Activated naive CD4-positive, alpha-beta T cell treated with anti-CD3 and anti-CD28 coated beads for 36 hours (primary cell): Measurements from ENCODE around the gene DENND1A. TPM values are rescaled to one million over a fixed set of nuclear protein-coding genes. Genes with fewer than 3 reads are reported as not detected.
"Not testable (repeated sequence)": the region's sequence is repeated elsewhere in the genome, so short reads cannot be mapped to it uniquely, and the experiment has no call there.

Experiments
- CTCF ChIA-PET: fragments of 350-600 bp; sonication (Branson Sonifier 250); formaldehyde crosslinking; loops from one replicate; lab custom pipeline; 2021; ENCODE audit warnings: antibody characterized with exemption; lab: Charles Lee
- DNase-seq: peaks from one replicate; pipeline ENCODE4 v3.0.0-alpha.2; 2020
- H3K27ac Mint-ChIP-seq: one replicate; pipeline ENCODE4 v1.8.0; 2021; ENCODE audit warnings: mild to moderate bottlenecking, mixed read lengths
- H3K27me3 Mint-ChIP-seq: one replicate; pipeline ENCODE4 v1.8.0; 2021; ENCODE audit warnings: low read depth, mixed read lengths
- H3K36me3 Mint-ChIP-seq: one replicate; pipeline ENCODE4 v1.8.0; 2021; ENCODE audit warnings: low read depth, mixed read lengths
- H3K4me1 Mint-ChIP-seq: one replicate; pipeline ENCODE4 v1.8.0; 2021; ENCODE audit warnings: low read depth, mixed read lengths
- H3K4me3 Mint-ChIP-seq: one replicate; pipeline ENCODE4 v1.8.0; 2021; ENCODE audit warnings: mild to moderate bottlenecking, moderate library complexity, mixed read lengths
- H3K9me3 Mint-ChIP-seq: one replicate; pipeline ENCODE4 v1.8.0; 2021; ENCODE audit warnings: mixed read lengths
- intact Hi-C: fragments of 100-400 bp; cut with micrococcal nuclease; formaldehyde crosslinking; loops from one replicate; pipeline ENCODE4 v1.15.1; 2023
- total RNA-seq, 2 experiments: library from RNA; stranded (reverse); gene quantifications; one replicate each; pipeline ENCODE4 v1.2.3, GENCODE V29; 2021

The DENND1A gene
- total RNA-seq, 2 experiments from 2014 or later = 28.4 to 29.6 TPM

GRCh38 chr9:123339666-123340510 is 590.0 kb downstream of the DENND1A start:
- no peaks in the 10 kb centered on the region for H3K9me3 Mint-ChIP-seq
- H3K4me3 Mint-ChIP-seq = peak overlapping the region; percentile 77
- H3K4me1 Mint-ChIP-seq = peaks cover 35% of the 10 kb centered on the region
- CTCF ChIA-PET = interaction anchor here (0.7 to 3.5 kb wide), 6 partner anchors 9 to 115 kb away, joined by 3 to 19 read pairs (median 4); no protein-coding TSS in a partner anchor
- peak overlapping the region; percentile 97 for H3K27ac Mint-ChIP-seq
- no peaks in the 10 kb centered on the region for H3K27me3 Mint-ChIP-seq
- DNase-seq = peak; percentile 85
- H3K36me3 Mint-ChIP-seq = no peaks in the 10 kb centered on the region
- intact Hi-C loops = loop anchor here (1.0 to 10.0 kb wide), 8 partner anchors 18 to 1215 kb away; partner anchors contain the start of genes PDCL and STRBP

- no peaks in the 10 kb centered on the region for H3K36me3 Mint-ChIP-seq
- intact Hi-C loops = loop anchor here (1.0 to 5.0 kb wide), 6 partner anchors 17 to 512 kb away; partner anchors contain the start of genes PDCL and STRBP
- peaks cover 35% of the 10 kb centered on the region for H3K4me1 Mint-ChIP-seq
- peak overlapping the region; percentile 97 for H3K27ac Mint-ChIP-seq
- H3K9me3 Mint-ChIP-seq = no peaks in the 10 kb centered on the region
- peak overlapping the region; percentile 77 for H3K4me3 Mint-ChIP-seq
- H3K27me3 Mint-ChIP-seq = no peaks in the 10 kb centered on the region
- CTCF ChIA-PET = interaction anchor here (0.5 to 3.5 kb wide), 8 partner anchors 8 to 114 kb away, joined by 3 to 19 read pairs (median 4); no protein-coding TSS in a partner anchor
- DNase-seq = peak; percentile 82
These were observed 590.9 kb downstream of the DENND1A start for GRCh38 chr9:123338710-123339665.

- Mint-ChIP-seq H3K27me3 (no peaks in the 10 kb centered on the region), H3K4me1 (peaks cover 35% of the 10 kb centered on the region), H3K9me3 (no peaks in the 10 kb centered on the region), H3K36me3 (no peaks in the 10 kb centered on the region), H3K27ac (no peak overlapping the region), H3K4me3 (no peak overlapping the region)
- intact Hi-C loops = loop anchor here (2.0 to 5.0 kb wide), 2 partner anchors 389 to 511 kb away; partner anchors contain the start of gene PDCL
- DNase-seq = no peak
- CTCF ChIA-PET = interaction anchor here (1.2 to 3.5 kb wide), 4 partner anchors 11 to 15 kb away, joined by 3 to 19 read pairs (median 5); no protein-coding TSS in a partner anchor
These were observed 592.0 kb downstream of the DENND1A start for GRCh38 chr9:123337971-123338370.

- CTCF ChIA-PET = interaction anchor here (1.2 to 1.7 kb wide), 2 partner anchors 9 to 13 kb away, joined by 3 to 5 read pairs; no protein-coding TSS in a partner anchor
- H3K36me3 Mint-ChIP-seq = no peaks in the 10 kb centered on the region
- no peak overlapping the region for H3K27ac Mint-ChIP-seq
- peaks cover 40% of the 10 kb centered on the region for H3K4me1 Mint-ChIP-seq
- no peaks in the 10 kb centered on the region for H3K27me3 Mint-ChIP-seq
- no peaks in the 10 kb centered on the region for H3K9me3 Mint-ChIP-seq
- intact Hi-C loops = loop anchor here (5.0 kb wide), 1 partner anchor 510 kb away; the partner anchor contains the start of gene PDCL
- no peak overlapping the region for H3K4me3 Mint-ChIP-seq
- no peak for DNase-seq
These were observed 593.0 kb downstream of the DENND1A start for GRCh38 chr9:123336959-123337358.

GRCh38 chr9:123336449-123336848 is 593.5 kb downstream of the DENND1A start:
- H3K4me3 Mint-ChIP-seq = no peak overlapping the region
- H3K36me3 Mint-ChIP-seq = no peaks in the 10 kb centered on the region
- CTCF ChIA-PET = interaction anchor here (1.7 kb wide), 1 partner anchor 9 kb away, joined by 5 read pairs; no protein-coding TSS in a partner anchor
- H3K4me1 Mint-ChIP-seq = peaks cover 40% of the 10 kb centered on the region
- intact Hi-C loops = loop anchor here (5.0 kb wide), 1 partner anchor 509 kb away; the partner anchor contains the start of gene PDCL
- H3K27me3 Mint-ChIP-seq = no peaks in the 10 kb centered on the region
- DNase-seq = no peak
- no peak overlapping the region for H3K27ac Mint-ChIP-seq
- no peaks in the 10 kb centered on the region for H3K9me3 Mint-ChIP-seq

GRCh38 chr9:123335986-123336329 is 594.0 kb downstream of the DENND1A start:
- intact Hi-C loops = loop anchor here (5.0 kb wide), 1 partner anchor 509 kb away; the partner anchor contains the start of gene PDCL
- Mint-ChIP-seq H3K4me3 (no peak overlapping the region), H3K4me1 (peaks cover 36% of the 10 kb centered on the region)

GRCh38 chr9:123335193-123335985 is 594.5 kb downstream of the DENND1A start:
- H3K4me1 Mint-ChIP-seq = peaks cover 30% of the 10 kb centered on the region
- H3K36me3 Mint-ChIP-seq = no peaks in the 10 kb centered on the region

More at GRCh38 chr9:123335986-123336329, 594.0 kb downstream of the DENND1A start:
- Mint-ChIP-seq H3K9me3 (no peaks in the 10 kb centered on the region), H3K36me3 (no peaks in the 10 kb centered on the region), H3K27ac (no peak overlapping the region), H3K27me3 (no peaks in the 10 kb centered on the region)
- CTCF ChIA-PET = interaction anchor here (1.7 kb wide), 1 partner anchor 8 kb away, joined by 5 read pairs; no protein-coding TSS in a partner anchor
- no peak for DNase-seq

GRCh38 chr9:123334639-123335038 is 595.3 kb downstream of the DENND1A start:
- Mint-ChIP-seq H3K27me3 (no peaks in the 10 kb centered on the region), H3K27ac (no peak overlapping the region), H3K4me3 (no peak overlapping the region), H3K4me1 (peaks cover 23% of the 10 kb centered on the region), H3K36me3 (no peaks in the 10 kb centered on the region), H3K9me3 (no peaks in the 10 kb centered on the region)
- no peak for DNase-seq
- CTCF ChIA-PET = no interaction called here
- intact Hi-C loops = loop anchor here (5.0 kb wide), 1 partner anchor 507 kb away; the partner anchor contains the start of gene PDCL

More at GRCh38 chr9:123335193-123335985, 594.5 kb downstream of the DENND1A start:
- DNase-seq = no peak
- H3K4me3 Mint-ChIP-seq = no peak overlapping the region
- H3K27me3 Mint-ChIP-seq = no peaks in the 10 kb centered on the region
- CTCF ChIA-PET = interaction anchor here (1.7 kb wide), 1 partner anchor 8 kb away, joined by 5 read pairs; no protein-coding TSS in a partner anchor
- no peaks in the 10 kb centered on the region for H3K9me3 Mint-ChIP-seq
- no peak overlapping the region for H3K27ac Mint-ChIP-seq
- intact Hi-C loops = loop anchor here (5.0 kb wide), 1 partner anchor 508 kb away; the partner anchor contains the start of gene PDCL

GRCh38 chr9:123333058-123333669 is 596.8 kb downstream of the DENND1A start:
- intact Hi-C loops, H3K36me3 Mint-ChIP-seq: not testable (repeated sequence)
- CTCF ChIA-PET = interaction anchor here (1.0 kb wide), 1 partner anchor 7 kb away, joined by 3 read pairs; no protein-coding TSS in a partner anchor

GRCh38 chr9:123331346-123332060 is 598.4 kb downstream of the DENND1A start:
- no peak overlapping the region for H3K4me3 Mint-ChIP-seq
- H3K36me3 Mint-ChIP-seq = no peaks in the 10 kb centered on the region
- intact Hi-C loops = no loop called here
- CTCF ChIA-PET = interaction anchor here (1.4 kb wide), 1 partner anchor 8 kb away, joined by 3 read pairs; no protein-coding TSS in a partner anchor
- no peak for DNase-seq
- no peak overlapping the region for H3K27ac Mint-ChIP-seq
- H3K9me3 Mint-ChIP-seq = no peaks in the 10 kb centered on the region
- H3K4me1 Mint-ChIP-seq = peaks cover 6% of the 10 kb centered on the region
- no peaks in the 10 kb centered on the region for H3K27me3 Mint-ChIP-seq

More at GRCh38 chr9:123333058-123333669, 596.8 kb downstream of the DENND1A start:
- H3K27me3 Mint-ChIP-seq, H3K4me1 Mint-ChIP-seq, H3K4me3 Mint-ChIP-seq, H3K27ac Mint-ChIP-seq, DNase-seq, H3K9me3 Mint-ChIP-seq: not testable (repeated sequence)
